Activated gamma-delta T cell (primary cell): Measurements from ENCODE around the gene HOXB5.

ENCODE experiments used
- DNase-seq: peaks from one replicate; lab custom pipeline; 2025; lab: John Stamatoyannopoulos, UW

HOXB5 gene

GRCh38 chr17:48603959-48604769 is 10.6 kb upstream of the HOXB5 start:
- no peak for DNase-seq

- no peak for DNase-seq
Observed at GRCh38 chr17:48601539-48602425, 8.2 kb upstream of the HOXB5 start.

GRCh38 chr17:48601207-48601538 is 7.6 kb upstream of the HOXB5 start:
- no peak for DNase-seq

- DNase-seq = no peak
Observed at GRCh38 chr17:48600244-48601098, 6.9 kb upstream of the HOXB5 start.

GRCh38 chr17:48599354-48599753 is 5.8 kb upstream of the HOXB5 start:
- DNase-seq = no peak

- DNase-seq = no peak
Observed at GRCh38 chr17:48598736-48599135, 5.2 kb upstream of the HOXB5 start.

GRCh38 chr17:48597778-48598631 is 4.4 kb upstream of the HOXB5 start:
- DNase-seq = no peak

- no peak for DNase-seq
Observed at GRCh38 chr17:48597528-48597777, 3.9 kb upstream of the HOXB5 start.

GRCh38 chr17:48596735-48597527 is 3.4 kb upstream of the HOXB5 start:
- DNase-seq = no peak

GRCh38 chr17:48596000-48596734 is 2.6 kb upstream of the HOXB5 start:
- no peak for DNase-seq

- no peak for DNase-seq
Observed at GRCh38 chr17:48595278-48595999, 1.9 kb upstream of the HOXB5 start.

- DNase-seq = no peak
Observed at GRCh38 chr17:48594538-48595277, 1.1 kb upstream of the HOXB5 start.

- DNase-seq = peak; percentile 58
Observed at GRCh38 chr17:48593840-48594537, 410 bp upstream of the HOXB5 start.

GRCh38 chr17:48592577-48592976 is 1.0 kb downstream of the HOXB5 start:
- DNase-seq = no peak

GRCh38 chr17:48592057-48592514 is 1.5 kb downstream of the HOXB5 start:
- no peak for DNase-seq

GRCh38 chr17:48591255-48592056 is 2.1 kb downstream of the HOXB5 start:
- DNase-seq = no peak

GRCh38 chr17:48590607-48591161 is 2.9 kb downstream of the HOXB5 start:
- DNase-seq = no peak
